Measurements from ENCODE around the gene CAMK1D.

Gene CAMK1D

DNA sequence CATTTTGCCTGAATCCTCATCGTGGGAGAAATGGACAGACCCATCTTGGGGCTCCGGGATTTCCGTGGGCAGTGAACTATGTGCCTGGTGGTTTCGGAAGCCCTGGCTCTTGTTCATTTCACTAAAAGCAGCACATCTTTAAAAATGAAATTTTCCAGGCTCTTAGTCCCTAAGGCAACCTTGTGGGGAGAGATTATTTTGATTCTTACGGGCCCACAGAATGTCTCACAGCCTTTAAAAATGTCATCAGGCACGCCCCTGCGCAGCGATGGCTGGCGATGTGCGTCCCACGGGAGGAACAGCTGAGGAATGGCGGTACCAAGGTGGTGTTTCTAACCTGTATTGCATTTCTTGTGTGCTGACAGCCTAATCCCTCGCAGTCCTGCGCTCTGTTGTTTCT lies 462.5 kb downstream of the CAMK1D start:
- DNase-seq (ENCODE audit: low read depth, low spot score), result no peak
- POLR2A ChIA-PET, result no interaction called here
- no peak overlapping the region for H3K4me3 ChIP-seq (ENCODE audit: low read depth, low read length)
- CTCF ChIA-PET, result no interaction called here
- TF ChIP-seq, protein P1, sequence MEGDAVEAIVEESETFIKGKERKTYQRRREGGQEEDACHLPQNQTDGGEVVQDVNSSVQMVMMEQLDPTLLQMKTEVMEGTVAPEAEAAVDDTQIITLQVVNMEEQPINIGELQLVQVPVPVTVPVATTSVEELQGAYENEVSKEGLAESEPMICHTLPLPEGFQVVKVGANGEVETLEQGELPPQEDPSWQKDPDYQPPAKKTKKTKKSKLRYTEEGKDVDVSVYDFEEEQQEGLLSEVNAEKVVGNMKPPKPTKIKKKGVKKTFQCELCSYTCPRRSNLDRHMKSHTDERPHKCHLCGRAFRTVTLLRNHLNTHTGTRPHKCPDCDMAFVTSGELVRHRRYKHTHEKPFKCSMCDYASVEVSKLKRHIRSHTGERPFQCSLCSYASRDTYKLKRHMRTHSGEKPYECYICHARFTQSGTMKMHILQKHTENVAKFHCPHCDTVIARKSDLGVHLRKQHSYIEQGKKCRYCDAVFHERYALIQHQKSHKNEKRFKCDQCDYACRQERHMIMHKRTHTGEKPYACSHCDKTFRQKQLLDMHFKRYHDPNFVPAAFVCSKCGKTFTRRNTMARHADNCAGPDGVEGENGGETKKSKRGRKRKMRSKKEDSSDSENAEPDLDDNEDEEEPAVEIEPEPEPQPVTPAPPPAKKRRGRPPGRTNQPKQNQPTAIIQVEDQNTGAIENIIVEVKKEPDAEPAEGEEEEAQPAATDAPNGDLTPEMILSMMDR (IDR thresholded peaks at IDR 0.05; ENCODE audit: insufficient read depth, low read length, missing control alignments), result no peak

DNA sequence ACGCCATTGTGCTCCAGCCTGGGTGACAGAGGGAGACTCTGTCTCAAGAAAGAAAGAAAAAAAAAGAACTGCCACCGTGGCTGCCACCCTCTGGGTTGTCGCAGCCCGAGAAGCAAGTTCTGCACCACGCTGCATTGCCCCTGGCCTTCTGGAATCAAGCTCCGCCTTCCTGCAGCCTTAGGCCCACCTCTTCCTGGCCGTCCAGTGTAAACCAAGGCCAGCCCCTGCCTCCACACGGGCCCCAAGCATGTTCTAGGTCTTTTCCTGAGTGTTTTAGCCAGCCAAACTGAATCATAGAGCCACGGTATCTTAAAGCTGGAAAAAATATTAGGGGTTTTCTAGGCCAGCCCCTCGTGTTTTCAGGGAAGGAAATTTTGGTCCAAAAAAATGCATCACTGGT lies 463.2 kb downstream of the CAMK1D start:
- ChIA-PET CTCF (interaction anchor here (0.9 to 1.0 kb wide), 2 partner anchors 90 to 598 kb away, joined by 3 read pairs; no protein-coding TSS in a partner anchor), POLR2A (no interaction called here)
- TF ChIP-seq, protein P1 (IDR thresholded peaks at IDR 0.05; ENCODE audit: insufficient read depth, low read length, missing control alignments), result no peak
- no peak overlapping the region for H3K4me3 ChIP-seq (ENCODE audit: low read depth, low read length)
- DNase-seq (ENCODE audit: low read depth, low spot score), result no peak

DNA sequence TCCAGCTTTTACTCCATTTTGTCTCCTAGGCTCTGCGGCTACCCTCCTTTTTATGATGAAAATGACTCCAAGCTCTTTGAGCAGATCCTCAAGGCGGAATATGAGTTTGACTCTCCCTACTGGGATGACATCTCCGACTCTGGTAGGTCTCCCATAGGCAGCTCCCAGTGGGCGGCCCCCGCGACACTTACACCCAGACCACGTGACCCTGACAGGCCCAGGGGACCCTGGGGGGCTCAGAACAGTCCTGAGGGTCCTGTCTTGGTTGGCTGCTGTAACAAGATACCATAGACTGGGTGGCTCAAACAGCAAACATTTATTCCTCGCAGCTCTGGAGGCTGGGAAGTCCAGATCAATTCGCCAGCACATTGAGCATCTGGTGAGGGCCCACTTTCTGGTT lies 464.8 kb downstream of the CAMK1D start:
- no peak for DNase-seq (ENCODE audit: low read depth, low spot score)
- ChIA-PET CTCF (interaction anchor here (1.0 to 1.6 kb wide), 2 partner anchors 14 to 157 kb away, joined by 3 to 5 read pairs; no protein-coding TSS in a partner anchor), POLR2A (no interaction called here)
- TF ChIP-seq, protein P1 (IDR thresholded peaks at IDR 0.05; ENCODE audit: insufficient read depth, low read length, missing control alignments), result no peak
- no peak overlapping the region for H3K4me3 ChIP-seq (ENCODE audit: low read depth, low read length)

DNA sequence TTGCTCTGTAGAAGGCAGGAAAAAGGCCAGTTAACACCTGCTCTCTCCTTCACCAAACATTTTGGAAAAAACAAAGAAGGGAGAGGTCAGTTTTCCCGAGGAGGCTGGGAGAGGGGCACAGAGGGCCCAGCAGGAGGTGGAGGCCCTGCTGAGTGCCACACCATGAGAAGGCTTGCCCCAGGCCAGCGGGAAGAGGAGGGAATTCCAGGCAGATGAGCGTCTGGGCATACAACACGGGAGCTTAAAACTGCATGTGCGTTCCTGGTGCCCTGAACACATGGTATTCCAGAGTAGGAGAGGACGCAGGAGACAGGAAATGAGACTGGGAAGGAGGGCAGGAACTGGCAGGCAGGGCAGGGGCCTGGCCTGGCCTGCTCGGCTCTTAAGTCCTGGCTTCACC lies 469.7 kb downstream of the CAMK1D start:
- TF ChIP-seq, protein P1 (IDR thresholded peaks at IDR 0.05; ENCODE audit: insufficient read depth, low read length, missing control alignments), result no peak
- ChIA-PET POLR2A (no interaction called here), CTCF (no interaction called here)
- no peak overlapping the region for H3K4me3 ChIP-seq (ENCODE audit: low read depth, low read length)
- DNase-seq (ENCODE audit: low read depth, low spot score), result no peak

DNA sequence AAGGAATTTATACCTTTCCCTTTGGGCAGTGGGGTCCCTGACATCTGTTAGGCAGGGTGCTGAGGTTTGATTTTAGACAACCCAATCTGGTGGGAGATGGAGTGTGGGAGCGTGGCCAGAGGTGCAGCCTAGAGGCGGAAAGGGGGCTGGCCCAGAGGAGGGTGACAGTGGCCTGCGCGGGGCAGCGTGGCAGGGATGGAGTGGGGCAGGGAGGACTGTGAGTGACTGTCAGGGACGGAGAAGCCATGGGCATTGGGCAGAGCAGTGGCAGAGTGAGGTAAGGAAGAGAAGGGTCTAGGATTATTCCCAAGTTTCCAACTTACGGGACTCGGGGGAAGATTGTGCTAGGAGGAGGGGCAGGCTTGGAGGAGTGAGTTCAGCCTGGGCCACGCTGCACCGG lies 470.3 kb downstream of the CAMK1D start:
- TF ChIP-seq, protein P1 (IDR thresholded peaks at IDR 0.05; ENCODE audit: insufficient read depth, low read length, missing control alignments), result no peak
- ChIA-PET CTCF (no interaction called here), POLR2A (no interaction called here)
- no peak for DNase-seq (ENCODE audit: low read depth, low spot score)
- no peak overlapping the region for H3K4me3 ChIP-seq (ENCODE audit: low read depth, low read length)

DNA sequence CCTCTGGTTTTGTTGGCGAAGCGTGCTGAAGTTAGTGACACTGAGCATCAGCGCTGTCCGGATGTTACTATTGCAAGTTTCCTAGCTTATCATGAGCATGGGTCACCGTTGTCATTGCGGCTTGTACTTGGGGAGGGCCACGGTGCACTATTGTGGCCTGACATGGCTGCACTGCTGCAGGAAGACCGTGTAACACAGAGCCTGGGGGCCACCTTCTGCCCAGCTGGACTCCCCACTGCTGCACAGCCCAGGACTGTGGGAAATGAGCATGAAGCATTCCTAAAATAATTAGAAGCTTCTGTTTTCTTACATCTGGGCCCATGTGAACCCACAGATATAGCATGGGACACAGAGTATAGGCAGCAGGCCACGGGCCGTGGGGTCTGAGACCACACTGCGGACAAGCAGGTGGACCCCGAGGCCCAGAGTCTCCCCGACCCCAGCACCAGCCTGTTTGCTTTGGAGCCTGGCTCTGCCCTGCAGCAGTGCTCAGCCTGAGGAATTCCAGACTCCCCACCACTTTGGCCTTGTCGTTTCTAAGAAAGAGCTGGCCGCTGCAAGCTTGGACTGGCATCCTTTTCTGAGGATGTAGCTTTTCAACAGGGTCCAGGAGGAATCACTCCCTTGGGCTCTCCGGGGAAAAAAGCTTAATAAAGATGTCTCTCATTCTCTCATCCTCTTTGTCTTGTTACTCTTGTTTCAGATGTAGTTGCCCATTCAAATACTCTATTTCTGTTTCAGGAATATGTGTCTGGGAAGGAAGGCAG lies 473.0 kb downstream of the CAMK1D start:
- ChIA-PET CTCF (interaction anchor here (1.1 to 1.6 kb wide), 4 partner anchors 10 to 253 kb away, joined by 3 to 5 read pairs (median 4); no protein-coding TSS in a partner anchor), POLR2A (interaction anchor here (0.6 kb wide), 1 partner anchor 489 kb away, joined by 3 read pairs; no protein-coding TSS in a partner anchor)
- TF ChIP-seq, protein P1 (IDR thresholded peaks at IDR 0.05; ENCODE audit: insufficient read depth, low read length, missing control alignments), result no peak
- H3K4me3 ChIP-seq (ENCODE audit: low read depth, low read length), result no peak overlapping the region
- DNase-seq (ENCODE audit: low read depth, low spot score), result no peak
